PC-3 (cell line): Measurements from ENCODE around the gene EHBP1. TPM values are rescaled to one million over a fixed set of nuclear protein-coding genes. Genes with fewer than 3 reads are reported as not detected.
A peak's percentile ranks its signal among the peaks of the same experiment; 100 is the strongest.

Source experiments
- ATAC-seq: fragments of 200-7000 bp; cut with Tn5 transposase; 2 replicates; pipeline ENCODE4 v1.9.1; 2020; ENCODE audit warnings: mild to moderate bottlenecking, moderate library complexity
- BruUV-seq: library from RNA; stranded (reverse); fragments of 400-500 nt; replicated peaks from 2 replicates; lab custom pipeline; 2021; lab: Mats Ljungman, UMichigan
- CTCF ChIA-PET: fragments of 300-600 bp; sonication (Branson Sonifier 250); formaldehyde crosslinking; loops from one replicate; lab custom pipeline; 2022; ENCODE audit warnings: antibody characterized with exemption; lab: Charles Lee
- POLR2A ChIA-PET: fragments of 300-600 bp; sonication (Branson Sonifier 250); formaldehyde crosslinking; loops from one replicate; lab custom pipeline; 2022; ENCODE audit warnings: antibody characterized with exemption; ENCODE audit not compliant: unreplicated experiment; lab: Charles Lee
- DNase-seq: peaks from one replicate; pipeline ENCODE4 v3.0.0-alpha.2; 2015
- H2AFZ ChIP-seq: fragments of 300-600 bp; sonication (generic); 2 replicates; pipeline ENCODE4 v1.6.0; 2016; ENCODE audit warnings: antibody characterized with exemption, low read length
- H3F3A ChIP-seq: fragments of 300-600 bp; sonication (generic); one replicate; pipeline ENCODE4 v1.6.0; 2017; ENCODE audit warnings: antibody characterized with exemption, low read length, control low read depth, mild to moderate bottlenecking; ENCODE audit not compliant: unreplicated experiment
- H3K27ac ChIP-seq: fragments of 300-600 bp; sonication (generic); 2 replicates; pipeline ENCODE4 v1.5.1; 2016; ENCODE audit warnings: mild to moderate bottlenecking, low read length
- H3K27me3 ChIP-seq: fragments of 300-600 bp; sonication (generic); 2 replicates; pipeline ENCODE4 v1.6.1; 2016; ENCODE audit warnings: low read length, mixed read lengths
- H3K36me3 ChIP-seq: fragments of 300-600 bp; sonication (generic); 2 replicates; pipeline ENCODE4 v1.6.1; 2016; ENCODE audit warnings: low read depth, mixed run types, low read length, mixed read lengths
- H3K4me1 ChIP-seq: fragments of 300-600 bp; sonication (generic); 2 replicates; pipeline ENCODE4 v1.5.1; 2016; ENCODE audit warnings: low read length; ENCODE audit not compliant: insufficient read depth
- H3K4me2 ChIP-seq: fragments of 300-600 bp; sonication (generic); 2 replicates; pipeline ENCODE4 v1.6.0; 2016; ENCODE audit warnings: low read length
- H3K4me3 ChIP-seq: fragments of 300-600 bp; sonication (generic); 2 replicates; pipeline ENCODE4 v1.5.1; 2016; ENCODE audit warnings: mild to moderate bottlenecking, low read length, mixed read lengths
- H3K79me2 ChIP-seq: fragments of 300-600 bp; sonication (generic); 2 replicates; pipeline ENCODE4 v1.6.1; 2017; ENCODE audit warnings: low read length, mixed read lengths
- H3K9ac ChIP-seq: fragments of 300-600 bp; sonication (generic); 2 replicates; pipeline ENCODE4 v1.6.0; 2016; ENCODE audit warnings: mild to moderate bottlenecking, low read length
- H3K9me2 ChIP-seq: fragments of 300-600 bp; sonication (generic); replicated peaks from 2 replicates; pipeline ENCODE4 v1.6.1; 2016; ENCODE audit warnings: mixed run types, low read length, mixed read lengths
- H3K9me3 ChIP-seq: fragments of 300-600 bp; sonication (generic); 2 replicates; pipeline ENCODE4 v1.6.1; 2016; ENCODE audit warnings: low read length, mixed read lengths
- H4K20me1 ChIP-seq: fragments of 300-600 bp; sonication (generic); 2 replicates; pipeline ENCODE4 v1.6.1; 2016; ENCODE audit warnings: low read length, mixed read lengths
- EZH2 ChIP-seq: fragments of 300-600 bp; sonication (generic); IDR thresholded peaks from one replicate; pipeline ENCODE4 v1.6.1; 2017; ENCODE audit warnings: antibody characterized with exemption, mild to moderate bottlenecking, low read length; ENCODE audit not compliant: unreplicated experiment
- EZH2phosphoT487 ChIP-seq: fragments of 300-600 bp; sonication (generic); IDR thresholded peaks from 2 replicates; pipeline ENCODE4 v1.6.1; 2018; ENCODE audit warnings: mild to moderate bottlenecking, antibody characterized with exemption, low read length, borderline replicate concordance
- intact Hi-C: fragments of 100-400 bp; cut with micrococcal nuclease; formaldehyde crosslinking; loops from 2 replicates; pipeline ENCODE4 v1.9.0; 2023
- total RNA-seq: library from RNA; depleted of rRNA; stranded (reverse); fragments of >200 nt; gene quantifications from 2 replicates; pipeline ENCODE4 v1.2.3, GENCODE V29; 2014
- TF ChIP-seq, protein P1 (sequence below): fragments of 300-600 bp; sonication (generic); conservative IDR thresholded peaks from 2 replicates; pipeline ENCODE4 v1.5.1; 2017; ENCODE audit warnings: antibody characterized with exemption, low read depth, mild to moderate bottlenecking, low read length

EHBP1 gene
- total RNA-seq, 1 experiment from 2014 or later: 25.7 TPM

DNA sequence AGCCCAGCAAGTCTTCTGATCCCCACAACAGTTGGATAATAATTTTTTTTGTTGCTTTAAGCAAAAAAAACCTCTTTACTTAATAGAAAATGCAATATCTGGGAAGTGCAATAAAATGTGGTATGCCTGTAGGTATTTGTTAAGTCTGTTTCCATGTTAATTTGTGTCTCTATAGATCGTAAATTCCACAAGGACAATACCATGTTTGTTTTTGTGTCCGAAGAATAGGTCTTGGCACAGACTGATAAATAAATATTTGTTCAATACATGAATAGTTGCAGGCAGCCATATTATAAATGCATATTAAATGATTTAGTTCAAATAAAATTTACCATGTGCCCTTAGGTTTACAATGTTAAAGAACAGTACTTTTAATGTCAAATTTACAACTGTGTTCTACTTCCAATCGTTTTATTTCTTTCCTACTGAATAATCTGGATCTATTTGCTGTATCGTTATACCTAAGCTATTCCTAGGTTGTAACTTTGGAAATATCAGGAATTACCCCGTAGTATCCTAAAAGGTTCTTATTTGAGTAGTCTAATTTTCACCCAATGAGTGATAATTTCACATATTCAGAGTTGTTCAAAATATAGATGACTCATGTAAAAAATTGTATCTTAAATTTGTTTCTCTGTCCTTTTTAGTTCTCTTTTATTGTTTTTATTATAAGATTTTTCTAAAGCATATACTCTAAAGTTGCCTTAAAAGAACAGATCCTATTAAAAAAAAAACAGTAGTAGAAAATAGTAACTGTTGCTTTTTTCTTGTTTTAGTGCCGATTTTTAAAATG lies 151.8 kb downstream of the EHBP1 start:
- H3K4me2 ChIP-seq: 0 out of 2 replicates have a peak overlapping the region, but pooled peaks have one; percentile 6
- H3K9me2 ChIP-seq: no peaks in the 10 kb centered on the region
- ChIA-PET POLR2A (no interaction called here), CTCF (no interaction called here)
- peaks cover 16% of the 10 kb centered on the region for H3K4me1 ChIP-seq
- peak overlapping the region; percentile 29 for H3K27ac ChIP-seq
- no peaks in the 10 kb centered on the region for H3K79me2 ChIP-seq
- H2AFZ ChIP-seq: no peak overlapping the region
- H3K27me3 ChIP-seq: no peaks in the 10 kb centered on the region
- peak; percentile 54 for DNase-seq
- ATAC-seq: peak; percentile 78
- BruUV-seq: no TSS peak
- H3K4me3 ChIP-seq: no peak overlapping the region
- H3K9ac ChIP-seq: no peak overlapping the region
- intact Hi-C loops: no loop called here
- H4K20me1 ChIP-seq: no peaks in the 10 kb centered on the region
- TF ChIP-seq, protein P1, sequence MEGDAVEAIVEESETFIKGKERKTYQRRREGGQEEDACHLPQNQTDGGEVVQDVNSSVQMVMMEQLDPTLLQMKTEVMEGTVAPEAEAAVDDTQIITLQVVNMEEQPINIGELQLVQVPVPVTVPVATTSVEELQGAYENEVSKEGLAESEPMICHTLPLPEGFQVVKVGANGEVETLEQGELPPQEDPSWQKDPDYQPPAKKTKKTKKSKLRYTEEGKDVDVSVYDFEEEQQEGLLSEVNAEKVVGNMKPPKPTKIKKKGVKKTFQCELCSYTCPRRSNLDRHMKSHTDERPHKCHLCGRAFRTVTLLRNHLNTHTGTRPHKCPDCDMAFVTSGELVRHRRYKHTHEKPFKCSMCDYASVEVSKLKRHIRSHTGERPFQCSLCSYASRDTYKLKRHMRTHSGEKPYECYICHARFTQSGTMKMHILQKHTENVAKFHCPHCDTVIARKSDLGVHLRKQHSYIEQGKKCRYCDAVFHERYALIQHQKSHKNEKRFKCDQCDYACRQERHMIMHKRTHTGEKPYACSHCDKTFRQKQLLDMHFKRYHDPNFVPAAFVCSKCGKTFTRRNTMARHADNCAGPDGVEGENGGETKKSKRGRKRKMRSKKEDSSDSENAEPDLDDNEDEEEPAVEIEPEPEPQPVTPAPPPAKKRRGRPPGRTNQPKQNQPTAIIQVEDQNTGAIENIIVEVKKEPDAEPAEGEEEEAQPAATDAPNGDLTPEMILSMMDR: no peak
- no peak for TF ChIP-seq EZH2
- no peak for TF ChIP-seq EZH2phosphoT487
- peaks cover 5% of the 10 kb centered on the region; the same call in 1 of the 2 replicates for H3K36me3 ChIP-seq
- H3K9me3 ChIP-seq: no peaks in the 10 kb centered on the region
- H3F3A ChIP-seq: no peaks in the 10 kb centered on the region

DNA sequence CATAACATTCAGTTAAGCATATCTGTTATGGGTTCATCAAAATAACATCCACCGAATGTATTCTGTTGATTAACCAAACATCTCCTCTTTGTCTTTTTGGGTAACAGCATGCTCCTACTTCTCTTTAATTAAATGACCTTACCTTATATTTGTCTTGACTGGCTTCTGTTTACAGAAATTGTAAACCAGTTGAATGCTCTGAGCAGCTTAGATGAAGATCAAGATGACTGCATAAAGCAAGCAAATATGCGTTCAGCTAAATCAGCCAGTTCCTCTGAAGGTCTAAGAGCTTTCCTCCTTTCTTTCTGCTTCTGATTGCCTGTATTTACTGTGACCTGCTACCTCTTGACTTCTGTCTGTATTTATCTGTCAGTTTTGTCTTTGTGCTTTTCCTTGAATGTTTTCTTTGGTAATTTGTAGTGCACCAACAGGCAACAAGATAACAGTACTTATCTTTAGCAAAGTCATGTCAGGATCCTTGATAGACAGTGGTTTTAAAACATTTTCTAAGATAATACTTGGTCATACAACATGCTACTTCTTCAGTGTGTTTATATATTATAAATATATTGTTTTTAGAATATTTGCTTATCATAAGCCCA lies 152.8 kb downstream of the EHBP1 start:
- no peaks in the 10 kb centered on the region for H3K27me3 ChIP-seq
- no peak for TF ChIP-seq EZH2
- TF ChIP-seq, protein P1: no peak
- no peak for TF ChIP-seq EZH2phosphoT487
- no peak overlapping the region for H3K9ac ChIP-seq
- no peaks in the 10 kb centered on the region for H4K20me1 ChIP-seq
- H3K4me1 ChIP-seq: peaks cover 16% of the 10 kb centered on the region
- no peak overlapping the region for H3K4me2 ChIP-seq
- H3K79me2 ChIP-seq: no peaks in the 10 kb centered on the region
- no peak for ATAC-seq
- ChIA-PET POLR2A (no interaction called here), CTCF (no interaction called here)
- no peaks in the 10 kb centered on the region for H3K9me2 ChIP-seq
- no peak overlapping the region for H3K4me3 ChIP-seq
- DNase-seq: no peak
- intact Hi-C loops: no loop called here
- peaks cover 3% of the 10 kb centered on the region; the same call in 1 of the 2 replicates for H3K36me3 ChIP-seq
- no peak overlapping the region for H2AFZ ChIP-seq
- H3K27ac ChIP-seq: no peak overlapping the region
- H3F3A ChIP-seq: no peaks in the 10 kb centered on the region
- H3K9me3 ChIP-seq: no peaks in the 10 kb centered on the region
- BruUV-seq: no TSS peak

DNA sequence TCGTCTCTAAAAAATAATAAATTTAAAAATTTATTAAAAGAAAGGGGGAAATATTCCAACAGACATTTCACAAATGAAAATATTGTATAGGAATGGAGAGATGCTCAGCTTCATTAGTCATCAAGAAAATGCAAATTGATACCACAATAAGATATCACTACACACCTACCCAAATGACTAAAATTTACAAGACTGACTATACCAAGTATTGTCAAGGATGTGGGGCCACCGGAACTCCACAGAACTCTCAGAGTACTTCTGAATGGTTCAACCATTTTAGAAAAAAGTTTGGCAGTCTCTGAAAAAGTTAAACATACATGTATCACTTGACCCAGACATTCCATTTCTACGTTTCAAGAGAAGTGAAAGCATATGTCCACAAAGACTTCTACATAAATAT lies 163.4 kb downstream of the EHBP1 start:
- no peak overlapping the region for H3K27ac ChIP-seq
- no peaks in the 10 kb centered on the region for H3K79me2 ChIP-seq
- ChIA-PET POLR2A (no interaction called here), CTCF (no interaction called here)
- no TSS peak for BruUV-seq
- TF ChIP-seq EZH2: no peak
- no peak for TF ChIP-seq EZH2phosphoT487
- TF ChIP-seq, protein P1: no peak
- no peaks in the 10 kb centered on the region for H3K9me2 ChIP-seq
- no peaks in the 10 kb centered on the region for H3F3A ChIP-seq
- H3K36me3 ChIP-seq: peaks cover 30% of the 10 kb centered on the region
- H3K27me3 ChIP-seq: no peaks in the 10 kb centered on the region
- no peak overlapping the region for H2AFZ ChIP-seq
- no peaks in the 10 kb centered on the region for H4K20me1 ChIP-seq
- H3K9me3 ChIP-seq: peaks cover 8% of the 10 kb centered on the region; the same call in 1 of the 2 replicates
- peaks cover 11% of the 10 kb centered on the region for H3K4me1 ChIP-seq
- ATAC-seq (no peak), DNase-seq (no peak)
- H3K4me2 ChIP-seq: no peak overlapping the region
- no peak overlapping the region for H3K9ac ChIP-seq
- intact Hi-C loops: no loop called here
- H3K4me3 ChIP-seq: no peak overlapping the region
